ENCODE results near the gene ZNF512B. TPM values are rescaled to one million over a fixed set of nuclear protein-coding genes. Genes with fewer than 3 reads are reported as not detected.

Gene ZNF512B
- total and polyA plus RNA-seq, 2 donors (not counting 3 experiments of a cell fraction or from before 2014, with no cell fraction given), result 8.7 to 30.0 TPM

- no peak for TF ChIP-seq MYC (IDR thresholded peaks at IDR 0.05; ENCODE audit: low read depth, low read length)
- no peak for TF ChIP-seq GATA2 (IDR thresholded peaks at IDR 0.05; ENCODE audit: insufficient read depth, insufficient read length, low read depth, low read length)
- no peak for TF ChIP-seq FOS (IDR thresholded peaks at IDR 0.05; ENCODE audit: borderline replicate concordance, insufficient read depth, low read length)
- no peak for TF ChIP-seq POLR2AphosphoS5 (IDR thresholded peaks at IDR 0.05; ENCODE audit: insufficient read depth, low read depth, low read length)
- TF ChIP-seq POLR2A (IDR thresholded peaks at IDR 0.05; ENCODE audit: low read depth, low read length), result no peak
- TF ChIP-seq MAX (IDR thresholded peaks at IDR 0.05; ENCODE audit: insufficient read depth, insufficient read length), result no peak
- Histone ChIP-seq H3K4me1 (ENCODE audit: control insufficient read depth, extremely low read depth, insufficient read depth, low read length) (peaks cover 2% of the 10 kb centered on the region), H3K27ac (ENCODE audit: insufficient read depth, low read depth, low read length) (no peak overlapping the region), H4K20me1 (replicated peaks; ENCODE audit: control insufficient read depth, extremely low read depth, insufficient read depth, low read length) (no peaks in the 10 kb centered on the region), H3K4me3 (replicated peaks in 1 of 3; ENCODE audit: insufficient read depth in 1 of 3, low read depth in 1 of 3, low read length in 3 of 3) (no peak overlapping the region), H3K27me3 (ENCODE audit: control insufficient read depth in 2 of 2, insufficient read depth in 2 of 2, low read length in 2 of 2) (no peaks in the 10 kb centered on the region), H3K79me2 (ENCODE audit: control insufficient read depth, insufficient read depth, low read length) (no peaks in the 10 kb centered on the region), H3K9me3 (replicated peaks; ENCODE audit: control insufficient read depth, insufficient read depth, low read length) (no peaks in the 10 kb centered on the region), H3K9me1 (replicated peaks; ENCODE audit: control insufficient read depth, extremely low read depth, insufficient read depth, low read length) (no peaks in the 10 kb centered on the region), H3K4me2 (ENCODE audit: insufficient read depth, low read length) (no peak overlapping the region), H3K9ac (replicated peaks; ENCODE audit: extremely low read depth, insufficient read depth, low read length) (no peak overlapping the region), H2AFZ (ENCODE audit: low read depth, low read length) (no peak overlapping the region), H3K36me3 (ENCODE audit: control insufficient read depth in 2 of 2, extremely low read depth in 1 of 2, insufficient read depth in 2 of 2, low read length in 2 of 2) (peaks cover 12 to 54% of the 10 kb centered on the region in 2 experiments)
- DNase-seq (ENCODE audit: low read depth, low spot score) (no peak), FAIRE-seq (no peak)
- POLR2A ChIA-PET, result no interaction called here
- intact Hi-C loops (cut with micrococcal nuclease) (no loop called here), dilution Hi-C loops (cut with MboI; ENCODE audit: extremely low pct_ligation_motif_present, low sequenced_read_pairs) (no loop called here)
- CTCF ChIA-PET, result no interaction called here
- BruUV-seq (replicated peaks), result no TSS peak
These were observed 36.8 kb upstream of the ZNF512B start for GRCh38 chr20:64006490-64006889.

- Histone ChIP-seq H2AFZ (ENCODE audit: low read depth, low read length) (no peak overlapping the region), H4K20me1 (replicated peaks; ENCODE audit: control insufficient read depth, extremely low read depth, insufficient read depth, low read length) (no peaks in the 10 kb centered on the region), H3K27ac (ENCODE audit: insufficient read depth, low read depth, low read length) (no peak overlapping the region), H3K9ac (replicated peaks; ENCODE audit: extremely low read depth, insufficient read depth, low read length) (no peak overlapping the region), H3K9me3 (replicated peaks; ENCODE audit: control insufficient read depth, insufficient read depth, low read length) (no peaks in the 10 kb centered on the region), H3K4me3 (replicated peaks in 1 of 3; ENCODE audit: insufficient read depth in 1 of 3, low read depth in 1 of 3, low read length in 3 of 3) (no peak overlapping the region), H3K79me2 (ENCODE audit: control insufficient read depth, insufficient read depth, low read length) (no peaks in the 10 kb centered on the region), H3K4me1 (ENCODE audit: control insufficient read depth, extremely low read depth, insufficient read depth, low read length) (peaks cover 2% of the 10 kb centered on the region), H3K9me1 (replicated peaks; ENCODE audit: control insufficient read depth, extremely low read depth, insufficient read depth, low read length) (no peaks in the 10 kb centered on the region), H3K4me2 (ENCODE audit: insufficient read depth, low read length) (no peak overlapping the region), H3K27me3 (ENCODE audit: control insufficient read depth in 2 of 2, insufficient read depth in 2 of 2, low read length in 2 of 2) (no peaks in the 10 kb centered on the region), H3K36me3 (ENCODE audit: control insufficient read depth in 2 of 2, extremely low read depth in 1 of 2, insufficient read depth in 2 of 2, low read length in 2 of 2) (peaks cover 11 to 52% of the 10 kb centered on the region in 2 experiments)
- DNase-seq (ENCODE audit: low read depth, low spot score) (no peak), FAIRE-seq (no peak)
- TF ChIP-seq MYC (IDR thresholded peaks at IDR 0.05; ENCODE audit: low read depth, low read length) (no peak), MAX (IDR thresholded peaks at IDR 0.05; ENCODE audit: insufficient read depth, insufficient read length) (no peak), EZH2 (IDR thresholded peaks at IDR 0.05; ENCODE audit: borderline replicate concordance, low read depth, low read length, severe bottlenecking) (no peak), POLR2A (IDR thresholded peaks at IDR 0.05; ENCODE audit: low read depth, low read length) (no peak), JUN (IDR thresholded peaks at IDR 0.05; ENCODE audit: borderline replicate concordance, insufficient read depth, insufficient read length, low read depth) (no peak), FOS (IDR thresholded peaks at IDR 0.05; ENCODE audit: borderline replicate concordance, insufficient read depth, low read length) (no peak), GATA2 (IDR thresholded peaks at IDR 0.05; ENCODE audit: insufficient read depth, insufficient read length, low read depth, low read length) (no peak), POLR2AphosphoS5 (IDR thresholded peaks at IDR 0.05; ENCODE audit: insufficient read depth, low read depth, low read length) (no peak)
- TF ChIP-seq, protein P1, sequence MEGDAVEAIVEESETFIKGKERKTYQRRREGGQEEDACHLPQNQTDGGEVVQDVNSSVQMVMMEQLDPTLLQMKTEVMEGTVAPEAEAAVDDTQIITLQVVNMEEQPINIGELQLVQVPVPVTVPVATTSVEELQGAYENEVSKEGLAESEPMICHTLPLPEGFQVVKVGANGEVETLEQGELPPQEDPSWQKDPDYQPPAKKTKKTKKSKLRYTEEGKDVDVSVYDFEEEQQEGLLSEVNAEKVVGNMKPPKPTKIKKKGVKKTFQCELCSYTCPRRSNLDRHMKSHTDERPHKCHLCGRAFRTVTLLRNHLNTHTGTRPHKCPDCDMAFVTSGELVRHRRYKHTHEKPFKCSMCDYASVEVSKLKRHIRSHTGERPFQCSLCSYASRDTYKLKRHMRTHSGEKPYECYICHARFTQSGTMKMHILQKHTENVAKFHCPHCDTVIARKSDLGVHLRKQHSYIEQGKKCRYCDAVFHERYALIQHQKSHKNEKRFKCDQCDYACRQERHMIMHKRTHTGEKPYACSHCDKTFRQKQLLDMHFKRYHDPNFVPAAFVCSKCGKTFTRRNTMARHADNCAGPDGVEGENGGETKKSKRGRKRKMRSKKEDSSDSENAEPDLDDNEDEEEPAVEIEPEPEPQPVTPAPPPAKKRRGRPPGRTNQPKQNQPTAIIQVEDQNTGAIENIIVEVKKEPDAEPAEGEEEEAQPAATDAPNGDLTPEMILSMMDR (IDR thresholded peaks at IDR 0.05; ENCODE audit: extremely low read depth in 1 of 2, insufficient read depth in 1 of 2, low read depth in 1 of 2, low read length in 2 of 2), result no peak
- dilution Hi-C loops (cut with MboI; ENCODE audit: extremely low pct_ligation_motif_present, low sequenced_read_pairs) (no loop called here), intact Hi-C loops (cut with micrococcal nuclease) (no loop called here)
- ChIA-PET CTCF (no interaction called here), POLR2A (no interaction called here)
- no TSS peak for BruUV-seq (replicated peaks)
These were observed 35.7 kb upstream of the ZNF512B start for GRCh38 chr20:64005394-64005793.

Data from endothelial cell of umbilical vein (primary cell).